ENCODE data around the gene CR1.
"Not testable (repeated sequence)": the region's sequence is repeated elsewhere in the genome, so short reads cannot be mapped to it uniquely, and the experiment has no call there.

Gene CR1

GRCh38 chr1:207672522-207673130, 176.7 kb downstream of the CR1 start:
- peak; percentile 53 for DNase-seq (ENCODE audit: low read depth)

GRCh38 chr1:207673399-207673798, 177.4 kb downstream of the CR1 start:
- DNase-seq (ENCODE audit: low read depth): no peak

GRCh38 chr1:207676153-207676552, 180.2 kb downstream of the CR1 start:
- no peak for DNase-seq (ENCODE audit: low read depth)

DNA sequence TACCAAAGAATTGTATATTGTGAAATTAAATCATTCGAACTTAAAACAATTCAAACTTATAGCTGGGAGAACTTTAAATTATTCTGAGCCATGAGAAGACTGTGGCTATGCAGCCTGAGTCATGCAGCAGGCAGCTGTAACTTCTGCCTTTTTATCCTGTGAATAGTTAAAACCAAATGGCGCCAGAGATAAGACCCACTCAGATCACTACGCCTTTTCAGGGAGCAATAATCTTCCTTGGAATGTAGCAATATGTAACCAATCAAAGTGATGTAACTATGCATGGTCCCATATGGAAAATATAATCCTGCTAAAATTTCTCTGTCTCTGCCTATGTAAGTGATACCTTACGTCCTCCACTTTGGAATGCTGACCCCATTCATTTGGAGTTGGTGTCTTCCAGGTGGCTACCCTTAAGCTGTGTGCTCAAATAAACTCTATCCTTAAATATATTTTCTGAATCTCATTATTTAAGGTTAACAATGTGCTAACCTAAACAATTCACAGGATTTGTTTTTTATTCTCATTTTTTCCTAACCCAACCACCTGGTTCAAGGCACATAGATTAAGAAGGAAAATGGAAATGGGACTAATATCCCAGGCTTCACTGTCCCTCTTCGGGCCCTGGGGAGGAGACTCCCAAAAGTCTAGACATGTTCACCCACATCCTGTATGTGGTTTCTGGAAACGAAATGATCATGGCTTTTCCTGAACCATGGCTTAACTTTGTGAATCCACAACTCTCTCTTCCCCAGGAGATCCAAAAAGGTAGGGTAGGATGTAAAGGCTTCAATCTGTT, 184.8 kb downstream of the CR1 start:
- peak; percentile 66 for DNase-seq (ENCODE audit: low read depth)

GRCh38 chr1:207682872-207683434, 187.0 kb downstream of the CR1 start:
- DNase-seq (ENCODE audit: low read depth): not testable (repeated sequence)

GRCh38 chr1:207690551-207690950, 194.6 kb downstream of the CR1 start:
- not testable (repeated sequence) for DNase-seq (ENCODE audit: low read depth)

DNA sequence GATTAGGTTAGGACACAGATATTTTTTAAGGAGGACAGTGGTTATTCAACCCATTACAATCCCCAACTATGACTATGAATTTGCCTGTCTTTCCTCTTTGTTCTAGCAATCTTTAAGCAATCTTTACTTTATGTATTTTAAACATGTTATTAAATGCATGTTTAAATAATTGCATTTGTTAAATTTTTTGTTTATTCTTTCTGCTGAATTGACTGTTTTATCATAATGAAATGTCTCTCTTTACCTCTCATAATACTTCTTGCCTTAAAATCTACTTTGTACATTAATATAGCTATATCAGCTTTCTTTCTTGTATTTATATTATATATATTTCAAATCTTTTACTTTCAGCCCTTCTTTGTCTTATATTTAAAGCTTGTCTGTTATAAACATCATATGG, 195.1 kb downstream of the CR1 start:
- no peak for DNase-seq (ENCODE audit: low read depth)
